ENCODE results near the gene MKI67.

MKI67 gene

DNA sequence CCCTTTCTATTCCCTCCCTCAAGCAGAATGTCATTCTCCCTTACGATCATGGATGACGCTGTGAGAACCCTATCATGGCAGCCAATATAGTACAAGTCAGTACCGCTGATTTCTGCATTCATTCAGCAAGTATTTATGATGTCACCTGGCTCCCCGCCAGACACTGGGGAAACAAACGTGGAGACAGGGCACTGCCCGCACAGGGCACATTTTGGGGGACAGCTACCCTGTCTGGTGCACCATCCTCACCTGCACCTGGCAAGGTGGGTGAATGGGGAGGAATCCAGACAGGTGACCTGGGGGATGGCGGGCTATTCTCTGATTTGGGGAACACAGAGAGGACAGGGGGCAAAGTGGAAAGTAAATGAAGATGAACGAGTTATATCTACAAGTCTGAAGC is 28.4 kb downstream of the MKI67 start:
- peaks cover 17% of the 10 kb centered on the region for H3F3A ChIP-seq (ENCODE audit: control insufficient read depth, insufficient read depth)
- H4K20me1 ChIP-seq (ENCODE audit: control insufficient read depth, insufficient read depth, low read depth, low read length): 0 out of 2 replicates have a peak, but pooled peaks cover 10% of the 10 kb centered on the region
- H3K36me3 ChIP-seq (ENCODE audit: control insufficient read depth, low read length): peaks cover 70% of the 10 kb centered on the region
- H3K27me3 ChIP-seq (ENCODE audit: control insufficient read depth, low read length): no peaks in the 10 kb centered on the region
- no peak overlapping the region for H3K27ac ChIP-seq (ENCODE audit: low read depth, low read length)
- H3K4me1 ChIP-seq (ENCODE audit: control insufficient read depth, low read length): no peaks in the 10 kb centered on the region
- no peaks in the 10 kb centered on the region for H3K9me3 ChIP-seq (ENCODE audit: control insufficient read depth, insufficient read depth, low read length)
- H3K9me2 ChIP-seq (replicated peaks; ENCODE audit: control insufficient read depth, low read length): no peaks in the 10 kb centered on the region
- TF ChIP-seq EZH2phosphoT487 (IDR thresholded peaks at IDR 0.05; ENCODE audit: borderline replicate concordance, low read length): no peak
- TF ChIP-seq, protein P1, sequence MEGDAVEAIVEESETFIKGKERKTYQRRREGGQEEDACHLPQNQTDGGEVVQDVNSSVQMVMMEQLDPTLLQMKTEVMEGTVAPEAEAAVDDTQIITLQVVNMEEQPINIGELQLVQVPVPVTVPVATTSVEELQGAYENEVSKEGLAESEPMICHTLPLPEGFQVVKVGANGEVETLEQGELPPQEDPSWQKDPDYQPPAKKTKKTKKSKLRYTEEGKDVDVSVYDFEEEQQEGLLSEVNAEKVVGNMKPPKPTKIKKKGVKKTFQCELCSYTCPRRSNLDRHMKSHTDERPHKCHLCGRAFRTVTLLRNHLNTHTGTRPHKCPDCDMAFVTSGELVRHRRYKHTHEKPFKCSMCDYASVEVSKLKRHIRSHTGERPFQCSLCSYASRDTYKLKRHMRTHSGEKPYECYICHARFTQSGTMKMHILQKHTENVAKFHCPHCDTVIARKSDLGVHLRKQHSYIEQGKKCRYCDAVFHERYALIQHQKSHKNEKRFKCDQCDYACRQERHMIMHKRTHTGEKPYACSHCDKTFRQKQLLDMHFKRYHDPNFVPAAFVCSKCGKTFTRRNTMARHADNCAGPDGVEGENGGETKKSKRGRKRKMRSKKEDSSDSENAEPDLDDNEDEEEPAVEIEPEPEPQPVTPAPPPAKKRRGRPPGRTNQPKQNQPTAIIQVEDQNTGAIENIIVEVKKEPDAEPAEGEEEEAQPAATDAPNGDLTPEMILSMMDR (IDR thresholded peaks at IDR 0.05; ENCODE audit: low read depth, low read length, poor library complexity, severe bottlenecking): no peak
- H3K4me2 ChIP-seq (ENCODE audit: low read length): no peak overlapping the region
- no peak overlapping the region for H3K4me3 ChIP-seq (ENCODE audit: low read length)
- H3K79me2 ChIP-seq (ENCODE audit: control insufficient read depth, low read length): no peaks in the 10 kb centered on the region; the same call in 1 of the 2 replicates

DNA sequence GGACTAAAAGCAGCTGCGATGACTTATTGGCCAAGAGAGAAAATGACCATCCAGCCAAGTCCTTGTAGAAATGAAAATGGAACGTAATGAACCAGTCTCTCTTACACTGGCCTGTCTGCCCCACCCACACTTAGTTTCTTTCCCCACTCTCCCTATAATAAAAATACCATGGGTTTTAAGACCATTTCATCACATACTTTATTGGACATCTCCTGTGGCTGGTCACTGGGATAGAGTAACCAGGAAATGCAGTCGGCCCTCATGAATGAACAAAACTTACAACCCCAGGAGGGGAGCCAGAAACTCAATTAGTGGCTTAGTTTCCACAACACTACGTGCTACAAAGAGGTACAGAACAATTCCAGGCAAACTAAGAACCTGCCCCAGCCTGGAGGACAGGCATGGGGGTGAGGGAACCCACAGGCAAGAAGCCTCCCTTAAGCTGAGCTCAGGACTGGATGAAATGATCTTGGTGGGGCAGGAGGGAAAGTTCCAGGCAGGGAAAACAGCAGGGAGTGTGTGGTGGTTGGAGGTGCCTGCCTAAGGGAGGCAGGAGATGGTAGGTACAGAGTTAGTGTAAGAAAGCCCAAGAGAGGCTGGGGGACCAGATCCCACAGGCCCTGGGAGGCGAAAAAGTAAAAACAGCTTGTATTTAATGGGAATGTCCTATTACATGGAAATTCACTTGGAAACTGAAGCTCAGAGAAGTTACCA is 29.6 kb downstream of the MKI67 start:
- TF ChIP-seq, protein P1 (IDR thresholded peaks at IDR 0.05; ENCODE audit: low read depth, low read length, poor library complexity, severe bottlenecking): no peak
- no peak for TF ChIP-seq EZH2phosphoT487 (IDR thresholded peaks at IDR 0.05; ENCODE audit: borderline replicate concordance, low read length)
- no peaks in the 10 kb centered on the region for H3K4me1 ChIP-seq (ENCODE audit: control insufficient read depth, low read length)
- no peaks in the 10 kb centered on the region for H3K9me3 ChIP-seq (ENCODE audit: control insufficient read depth, insufficient read depth, low read length)
- H3K4me3 ChIP-seq (ENCODE audit: low read length): no peak overlapping the region
- no peak overlapping the region for H3K4me2 ChIP-seq (ENCODE audit: low read length)
- 0 out of 2 replicates have a peak, but pooled peaks cover 10% of the 10 kb centered on the region for H4K20me1 ChIP-seq (ENCODE audit: control insufficient read depth, insufficient read depth, low read depth, low read length)
- H3K27me3 ChIP-seq (ENCODE audit: control insufficient read depth, low read length): no peaks in the 10 kb centered on the region
- H3K27ac ChIP-seq (ENCODE audit: low read depth, low read length): no peak overlapping the region
- H3K36me3 ChIP-seq (ENCODE audit: control insufficient read depth, low read length): peaks cover 58% of the 10 kb centered on the region
- H3F3A ChIP-seq (ENCODE audit: control insufficient read depth, insufficient read depth): peaks cover 17% of the 10 kb centered on the region
- no peaks in the 10 kb centered on the region for H3K79me2 ChIP-seq (ENCODE audit: control insufficient read depth, low read length)
- H3K9me2 ChIP-seq (replicated peaks; ENCODE audit: control insufficient read depth, low read length): no peaks in the 10 kb centered on the region

DNA sequence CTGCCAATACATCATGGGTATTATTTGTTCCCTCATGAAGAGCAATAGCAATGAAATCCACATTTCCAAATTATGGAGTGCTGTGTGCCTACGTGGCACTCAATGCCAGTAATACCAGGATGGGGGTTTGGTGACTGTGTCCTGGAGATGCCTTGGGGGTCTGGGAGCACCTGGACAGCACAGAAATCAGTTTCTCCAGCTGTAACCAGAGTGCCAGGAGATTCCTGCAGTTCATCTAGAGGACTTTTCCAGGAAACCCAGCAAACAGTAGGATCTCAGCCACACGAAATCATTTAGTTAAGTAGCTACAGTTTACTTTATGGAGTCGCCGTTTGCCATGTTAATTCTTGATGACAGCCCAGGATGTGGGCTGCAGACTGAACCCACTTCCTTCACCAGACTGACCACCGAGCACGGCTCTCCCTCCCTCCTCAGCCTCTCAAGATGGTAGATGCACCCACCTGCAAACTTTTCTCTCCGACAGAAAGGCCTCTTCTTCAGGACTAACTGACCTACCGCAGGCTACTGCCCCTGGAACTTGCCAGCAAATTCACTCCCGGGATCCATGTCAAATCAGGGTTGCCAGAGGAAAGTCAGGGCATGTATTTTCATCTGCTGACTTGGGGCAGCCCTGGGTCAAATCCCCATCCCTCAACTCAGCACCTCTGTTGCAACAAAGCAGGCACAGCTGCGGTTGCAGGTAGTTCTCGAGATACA is 30.3 kb downstream of the MKI67 start:
- no peak overlapping the region for H3K4me3 ChIP-seq (ENCODE audit: low read length)
- no peak overlapping the region for H3K4me2 ChIP-seq (ENCODE audit: low read length)
- no peak overlapping the region for H3K27ac ChIP-seq (ENCODE audit: low read depth, low read length)
- H3K9me2 ChIP-seq (replicated peaks; ENCODE audit: control insufficient read depth, low read length): no peaks in the 10 kb centered on the region
- H3K36me3 ChIP-seq (ENCODE audit: control insufficient read depth, low read length): peaks cover 51% of the 10 kb centered on the region
- no peaks in the 10 kb centered on the region for H3K27me3 ChIP-seq (ENCODE audit: control insufficient read depth, low read length)
- H3F3A ChIP-seq (ENCODE audit: control insufficient read depth, insufficient read depth): peaks cover 17% of the 10 kb centered on the region
- no peaks in the 10 kb centered on the region for H3K79me2 ChIP-seq (ENCODE audit: control insufficient read depth, low read length)
- no peak for TF ChIP-seq EZH2phosphoT487 (IDR thresholded peaks at IDR 0.05; ENCODE audit: borderline replicate concordance, low read length)
- TF ChIP-seq, protein P1 (IDR thresholded peaks at IDR 0.05; ENCODE audit: low read depth, low read length, poor library complexity, severe bottlenecking): no peak
- no peaks in the 10 kb centered on the region for H3K4me1 ChIP-seq (ENCODE audit: control insufficient read depth, low read length)
- H4K20me1 ChIP-seq (ENCODE audit: control insufficient read depth, insufficient read depth, low read depth, low read length): 0 out of 2 replicates have a peak, but pooled peaks cover 10% of the 10 kb centered on the region
- no peaks in the 10 kb centered on the region for H3K9me3 ChIP-seq (ENCODE audit: control insufficient read depth, insufficient read depth, low read length)

Measured in DOHH2 (cell line).